Raji (cell line): Measurements from ENCODE around the gene GUCA2A.

Experiments used
- POLR2A ChIP-seq: IDR thresholded peaks from 2 replicates; pipeline ENCODE4 v1.6.1; 2011; ENCODE audit warnings: low read depth, low read length, control low read depth; ENCODE audit not compliant: insufficient read depth

Gene GUCA2A

GRCh38 chr1:42170779-42171621 is 6.5 kb upstream of the GUCA2A start:
- no peak for TF ChIP-seq POLR2A

GRCh38 chr1:42168763-42169162 is 4.2 kb upstream of the GUCA2A start:
- TF ChIP-seq POLR2A, result no peak

- TF ChIP-seq POLR2A, result no peak
Observed at GRCh38 chr1:42168391-42168670, 3.8 kb upstream of the GUCA2A start.

- no peak for TF ChIP-seq POLR2A
Observed at GRCh38 chr1:42167611-42168390, 3.3 kb upstream of the GUCA2A start.

GRCh38 chr1:42165511-42166210 is 1.1 kb upstream of the GUCA2A start:
- TF ChIP-seq POLR2A, result no peak

- no peak for TF ChIP-seq POLR2A
Observed at GRCh38 chr1:42163536-42164503, 725 bp downstream of the GUCA2A start.

GRCh38 chr1:42163114-42163513 is 1.4 kb downstream of the GUCA2A start:
- no peak for TF ChIP-seq POLR2A

GRCh38 chr1:42162181-42162580 is 2.4 kb downstream of the GUCA2A start:
- TF ChIP-seq POLR2A, result no peak

- no peak for TF ChIP-seq POLR2A
Observed at GRCh38 chr1:42158189-42158588, 6.4 kb downstream of the GUCA2A start.

GRCh38 chr1:42157667-42158066 is 6.9 kb downstream of the GUCA2A start:
- no peak for TF ChIP-seq POLR2A

GRCh38 chr1:42155362-42155761 is 9.2 kb downstream of the GUCA2A start:
- no peak for TF ChIP-seq POLR2A

GRCh38 chr1:42154685-42155084 is 9.9 kb downstream of the GUCA2A start:
- no peak for TF ChIP-seq POLR2A

- no peak for TF ChIP-seq POLR2A
Observed at GRCh38 chr1:42153624-42154023, 10.9 kb downstream of the GUCA2A start.

GRCh38 chr1:42152907-42153600 is 11.5 kb downstream of the GUCA2A start, which contains the start of gene GUCA2B:
TSS of gene GUCA2B (plus strand) at chr1:42153410. CDS start at chr1:42153451, 41 bp downstream.
- TF ChIP-seq POLR2A, result no peak

- TF ChIP-seq POLR2A, result no peak
Observed at GRCh38 chr1:42152119-42152518, 12.4 kb downstream of the GUCA2A start.

- TF ChIP-seq POLR2A, result no peak
Observed at GRCh38 chr1:42150651-42151050, 13.9 kb downstream of the GUCA2A start.
